Spinal cord (tissue), 10 donors: ENCODE data around the gene HELZ2. TPM values are rescaled to one million over a fixed set of nuclear protein-coding genes. Genes with fewer than 3 reads are reported as not detected.

Experiments
- DNase-seq, 6 donors: peaks; one replicate each; pipeline versions ENCODE4 v3.0.0 to v3.0.0-alpha.2; 2013 to 2015; ENCODE audit warnings: low spot score in 6 of 6, low read depth in 4 of 6
- H3K27ac ChIP-seq: one replicate; pipeline ENCODE4 v1.5.1; 2013; ENCODE audit warnings: low read depth, low read length, control low read depth
- H3K27me3 ChIP-seq: one replicate; pipeline ENCODE4 v1.6.1; 2013; ENCODE audit warnings: low read length; ENCODE audit not compliant: control insufficient read depth, insufficient read depth
- H3K36me3 ChIP-seq: one replicate; pipeline ENCODE4 v1.6.1; 2013; ENCODE audit warnings: low read length; ENCODE audit not compliant: control insufficient read depth, insufficient read depth
- H3K4me1 ChIP-seq: one replicate; pipeline ENCODE4 v1.6.1; 2013; ENCODE audit warnings: low read length; ENCODE audit not compliant: control insufficient read depth, insufficient read depth
- H3K4me3 ChIP-seq: one replicate; pipeline ENCODE4 v1.5.1; 2013; ENCODE audit warnings: low read depth, low read length, control low read depth
- H3K9me3 ChIP-seq: one replicate; pipeline ENCODE4 v1.6.1; 2013; ENCODE audit warnings: low read length; ENCODE audit not compliant: control insufficient read depth, insufficient read depth
- WGBS: methylation state at CpG from one replicate; pipeline ENCODE4 v1.1.5; 2013; ENCODE audit warnings: missing lambda C conversion rate; ENCODE audit not compliant: insufficient coverage; 5-methylcytosine and 5-hydroxymethylcytosine counted together
- polyA plus RNA-seq, 2 donors: library from polyadenylated mRNA; unstranded; fragments of 120-200 nt; gene quantifications; one replicate each; pipeline ENCODE4 v1.2.1, GENCODE V29; 2013; ENCODE audit not compliant: insufficient read length in 2 of 2
- total RNA-seq, 2 donors: library from RNA; depleted of rRNA in 1 of 2; stranded (reverse); fragments of 120-200 nt in 1 of 2; fragments of >200 nt in 1 of 2; gene quantifications; one replicate each; pipeline versions ENCODE4 v1.2.3 to v1.2.4, GENCODE V29; 2013 to 2014
- donor health status: healthy.

HELZ2 gene
- total and polyA plus RNA-seq, 4 donors: 6.1 to 9.9 (median 7.0) TPM

- Histone ChIP-seq H3K9me3 (no peaks in the 10 kb centered on the region), H3K36me3 (peaks cover 2% of the 10 kb centered on the region), H3K27me3 (peaks cover 5% of the 10 kb centered on the region), H3K4me3 (no peak overlapping the region), H3K27ac (no peak overlapping the region), H3K4me1 (peaks cover 6% of the 10 kb centered on the region)
- peak in 4 of 6 donors; percentile 15 to 52 (median 25) for DNase-seq
- WGBS: 69% methylated on average over 12 of the region's 12 CpGs
Measured at GRCh38 chr20:63580796-63581461, 6.9 kb upstream of the HELZ2 start.

- peaks cover 12% of the 10 kb centered on the region for H3K4me1 ChIP-seq
- no peaks in the 10 kb centered on the region for H3K36me3 ChIP-seq
- 77% methylated on average over 10 of the region's 19 CpGs for WGBS
- peaks cover 6% of the 10 kb centered on the region for H3K27me3 ChIP-seq
- H3K27ac ChIP-seq: no peak overlapping the region
- H3K4me3 ChIP-seq: no peak overlapping the region
- no peaks in the 10 kb centered on the region for H3K9me3 ChIP-seq
- no peak for DNase-seq
Measured at GRCh38 chr20:63579017-63579694, 5.1 kb upstream of the HELZ2 start.

- DNase-seq: no peak
- H3K4me1 ChIP-seq: peaks cover 17% of the 10 kb centered on the region
- no peak overlapping the region for H3K4me3 ChIP-seq
- peaks cover 10% of the 10 kb centered on the region for H3K27me3 ChIP-seq
- H3K36me3 ChIP-seq: no peaks in the 10 kb centered on the region
- H3K9me3 ChIP-seq: no peaks in the 10 kb centered on the region
- no peak overlapping the region for H3K27ac ChIP-seq
- 84% methylated on average over 16 of the region's 26 CpGs for WGBS
Measured at GRCh38 chr20:63578224-63579016, 4.4 kb upstream of the HELZ2 start.

- peaks cover 24% of the 10 kb centered on the region for H3K4me1 ChIP-seq
- H3K4me3 ChIP-seq: no peak overlapping the region
- no peaks in the 10 kb centered on the region for H3K9me3 ChIP-seq
- no peak overlapping the region for H3K27ac ChIP-seq
- H3K27me3 ChIP-seq: peaks cover 11% of the 10 kb centered on the region
- H3K36me3 ChIP-seq: peaks cover 6% of the 10 kb centered on the region
- WGBS: 60% methylated on average over 16 of the region's 19 CpGs
- peak in 3 of 6 donors; percentile 31 to 69 (median 62) for DNase-seq
Measured at GRCh38 chr20:63577317-63577894, 3.4 kb upstream of the HELZ2 start.

GRCh38 chr20:63576311-63576710 is 2.3 kb upstream of the HELZ2 start:
- H3K36me3 ChIP-seq: peaks cover 14% of the 10 kb centered on the region
- peaks cover 11% of the 10 kb centered on the region for H3K27me3 ChIP-seq
- H3K9me3 ChIP-seq: no peaks in the 10 kb centered on the region
- H3K4me1 ChIP-seq: peaks cover 24% of the 10 kb centered on the region
- no peak overlapping the region for H3K4me3 ChIP-seq
- WGBS: 93% methylated on average over 2 of the region's 7 CpGs
- no peak for DNase-seq
- no peak overlapping the region for H3K27ac ChIP-seq

- Histone ChIP-seq H3K4me1 (peaks cover 24% of the 10 kb centered on the region), H3K36me3 (peaks cover 14% of the 10 kb centered on the region), H3K27me3 (peaks cover 11% of the 10 kb centered on the region), H3K9me3 (no peaks in the 10 kb centered on the region), H3K27ac (no peak overlapping the region), H3K4me3 (no peak overlapping the region)
- 63% methylated on average over 20 of the region's 28 CpGs for WGBS
- no peak for DNase-seq
Measured at GRCh38 chr20:63574829-63575743, 1.0 kb upstream of the HELZ2 start.

- no peak overlapping the region for H3K27ac ChIP-seq
- 6% methylated on average over 14 of the region's 24 CpGs for WGBS
- peaks cover 28% of the 10 kb centered on the region for H3K4me1 ChIP-seq
- no peaks in the 10 kb centered on the region for H3K9me3 ChIP-seq
- H3K36me3 ChIP-seq: peaks cover 14% of the 10 kb centered on the region
- DNase-seq: peak in 2 of 6 donors; percentile 2 to 18
- H3K27me3 ChIP-seq: peaks cover 8% of the 10 kb centered on the region
- peak overlapping the region; percentile 57 for H3K4me3 ChIP-seq
Measured at GRCh38 chr20:63573647-63574131, 350 bp downstream of the HELZ2 start.

- no peak overlapping the region for H3K27ac ChIP-seq
Measured at GRCh38 chr20:63572788-63573646, 1.0 kb downstream of the HELZ2 start.

More at GRCh38 chr20:63572788-63573646, 1.0 kb downstream of the HELZ2 start:
- Histone ChIP-seq H3K9me3 (no peaks in the 10 kb centered on the region), H3K36me3 (peaks cover 20% of the 10 kb centered on the region), H3K27me3 (peaks cover 8% of the 10 kb centered on the region), H3K4me3 (peak overlapping the region; percentile 57), H3K4me1 (peaks cover 28% of the 10 kb centered on the region)
- WGBS: 92% methylated on average over 32 of the region's 34 CpGs
- no peak for DNase-seq
